ENCODE measurements around the gene DMP1. TPM values are rescaled to one million over a fixed set of nuclear protein-coding genes. Genes with fewer than 3 reads are reported as not detected.

Gene DMP1
- 0.05 TPM in 1 of 5 replicates, not detected in the others for total RNA-seq (2022; extraction: Qiagen RNA extraction; ENCODE audit: low read depth)

GRCh38 chr4:87649980-87650379 lies at the start of gene DMP1:
DMP1 (plus strand) TSS chr4:87650280; CDS start chr4:87656493, 6,213 bp downstream.

GRCh38 chr4:87608229-87608628 lies 41.9 kb upstream of the DMP1 start, which contains the start of gene DSPP:
DSPP (plus strand) TSS chr4:87608529; CDS start chr4:87610909, 2,380 bp downstream.

Other genes starting within 250 kb of the DMP1 start
- gene NUDT9, start 227.7 kb upstream of the DMP1 start, total RNA-seq (2022; extraction: Qiagen RNA extraction; ENCODE audit: low read depth), result 26.0 to 28.2 TPM (median 26.5 TPM) in 5 replicates
- gene SPARCL1, start 120.9 kb upstream of the DMP1 start, total RNA-seq (2022; extraction: Qiagen RNA extraction; ENCODE audit: low read depth), result not detected in 5 replicates
- gene DSPP, start 41.8 kb upstream of the DMP1 start, total RNA-seq (2022; extraction: Qiagen RNA extraction; ENCODE audit: low read depth), result not detected in 5 replicates
- not detected in 5 replicates for gene IBSP, start 149.3 kb downstream of the DMP1 start, total RNA-seq (2022; extraction: Qiagen RNA extraction; ENCODE audit: low read depth)
- gene MEPE, start 182.7 kb downstream of the DMP1 start, total RNA-seq (2022; extraction: Qiagen RNA extraction; ENCODE audit: low read depth), result not detected in 5 replicates

Measured in A549 treated with GW870086 at 1 μM for 4 hours (cell line).